ENCODE measurements around the gene CFL2. TPM values are rescaled to one million over a fixed set of nuclear protein-coding genes. Genes with fewer than 3 reads are reported as not detected.
"Not testable (repeated sequence)": the region's sequence is repeated elsewhere in the genome, so short reads cannot be mapped to it uniquely, and the experiment has no call there.

Gene CFL2
- polyA plus RNA-seq, 12 donors, result 270 to 1,042 (median 907) TPM

DNA sequence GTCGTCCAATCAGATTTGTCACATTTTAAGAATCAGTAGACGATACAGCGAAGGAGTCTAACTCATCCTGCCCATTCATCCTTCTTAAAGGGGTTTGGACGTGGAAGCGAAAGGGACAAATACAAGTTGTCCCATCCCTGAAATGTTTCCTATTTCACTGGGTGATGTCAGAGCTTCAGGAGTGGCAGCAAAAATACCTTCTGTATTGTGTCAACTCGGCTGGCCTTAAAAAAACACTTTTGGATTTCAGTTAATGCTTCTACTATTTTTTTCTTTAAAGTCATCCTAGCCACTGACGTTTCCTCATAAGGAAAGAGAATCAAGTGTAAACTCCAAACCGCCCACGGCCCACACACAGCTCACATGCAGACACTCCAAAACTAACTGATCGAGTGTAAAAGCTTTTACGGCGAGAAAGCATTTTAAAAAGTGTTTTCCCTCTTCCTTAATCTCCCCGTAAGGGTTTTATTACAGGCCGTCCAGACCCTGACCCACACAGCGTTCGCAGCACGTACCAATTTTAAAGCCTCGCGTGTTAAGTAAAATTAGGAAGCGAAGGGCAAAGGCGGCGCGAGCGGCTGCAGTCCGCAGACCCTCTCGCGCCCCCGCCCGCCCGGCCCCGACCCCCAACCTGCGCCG, 593 bp downstream of the CFL2 start:
- DNase-seq, result peak; percentile 66

DNA sequence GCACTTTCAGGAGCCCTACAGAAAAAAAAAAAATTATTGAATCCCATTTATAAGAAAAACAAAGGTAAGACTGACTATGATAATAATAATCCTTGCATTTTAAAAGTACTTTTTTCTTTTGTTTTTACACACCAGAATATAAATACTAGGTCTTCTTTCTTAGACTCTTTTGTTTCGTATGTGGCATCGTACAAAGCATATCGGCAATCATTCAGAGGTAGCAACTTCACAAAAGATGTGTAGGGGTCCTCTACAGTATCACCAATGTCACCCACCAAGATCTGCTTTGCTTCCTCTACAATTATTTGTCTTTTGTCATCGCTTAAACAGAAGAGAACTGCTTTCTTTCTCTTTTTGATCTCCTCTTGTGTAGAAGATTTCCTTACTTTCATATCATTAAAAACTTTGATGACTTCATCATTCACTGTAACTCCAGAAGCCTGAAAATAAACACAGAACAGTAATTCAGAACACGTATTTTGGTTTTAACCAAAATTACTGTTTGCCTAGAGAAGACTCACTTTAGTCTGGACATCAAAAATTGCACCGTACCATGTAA, 1.2 kb downstream of the CFL2 start:
- no peak for DNase-seq

DNA sequence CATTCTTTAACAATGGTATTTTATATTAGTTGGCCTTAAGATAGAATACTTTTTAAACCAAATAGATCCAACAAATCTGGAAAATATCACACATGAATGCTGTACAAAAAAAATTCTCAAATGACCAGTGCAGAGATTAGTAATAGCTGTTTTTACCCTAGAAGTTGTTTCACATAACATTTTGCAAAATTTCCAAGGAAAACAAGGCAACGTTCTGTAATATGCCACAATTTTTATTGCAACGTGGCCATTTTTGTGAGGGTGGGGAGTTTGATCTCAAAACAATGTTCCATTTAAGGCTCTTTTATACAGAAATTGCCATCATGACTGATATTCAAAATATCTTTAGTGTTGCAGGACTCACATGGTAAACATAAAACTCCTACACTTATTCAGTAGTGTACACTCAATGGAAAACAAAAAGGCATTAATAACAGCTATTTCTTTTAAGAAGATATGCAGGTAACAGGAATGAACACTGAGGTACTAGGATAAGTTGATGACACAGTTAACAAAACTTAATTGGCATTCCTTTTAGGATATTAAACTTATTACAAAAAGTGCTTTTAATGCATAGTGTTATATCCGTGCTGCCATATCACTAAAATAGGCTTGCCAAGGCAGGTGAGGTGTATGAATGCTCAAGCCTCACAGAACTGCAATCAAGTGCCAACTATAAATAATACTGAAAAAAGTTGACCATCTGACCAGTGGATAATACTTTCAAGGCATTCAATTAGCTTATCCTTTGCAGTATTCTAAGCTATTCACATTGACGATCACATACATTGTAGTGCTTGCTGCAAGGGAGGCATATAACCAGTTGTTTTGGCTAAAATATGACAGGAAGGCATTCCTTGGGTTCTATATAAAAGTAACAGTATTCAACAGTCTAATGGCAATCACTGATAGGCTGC, 2.3 kb downstream of the CFL2 start:
- DNase-seq, result no peak

DNA sequence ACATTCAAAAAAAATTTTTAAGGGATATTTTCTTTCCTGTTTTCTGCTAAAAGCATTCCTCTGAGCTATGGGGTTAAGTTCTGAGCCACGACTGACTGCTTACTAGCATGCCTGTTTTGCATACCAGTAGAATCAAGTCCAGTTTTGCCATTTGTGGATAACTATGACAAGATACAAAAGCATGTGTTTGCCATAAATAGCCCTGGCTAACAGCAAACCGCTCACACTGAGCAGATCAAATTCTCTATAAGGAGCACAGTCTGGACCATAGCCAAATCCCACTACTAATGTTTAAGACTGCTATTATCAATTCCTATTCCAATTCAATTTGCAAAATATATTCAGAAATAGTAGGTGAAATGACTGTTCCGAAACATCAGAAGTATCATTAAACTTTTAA, 3.2 kb downstream of the CFL2 start:
- DNase-seq, result peak; percentile 75

DNA sequence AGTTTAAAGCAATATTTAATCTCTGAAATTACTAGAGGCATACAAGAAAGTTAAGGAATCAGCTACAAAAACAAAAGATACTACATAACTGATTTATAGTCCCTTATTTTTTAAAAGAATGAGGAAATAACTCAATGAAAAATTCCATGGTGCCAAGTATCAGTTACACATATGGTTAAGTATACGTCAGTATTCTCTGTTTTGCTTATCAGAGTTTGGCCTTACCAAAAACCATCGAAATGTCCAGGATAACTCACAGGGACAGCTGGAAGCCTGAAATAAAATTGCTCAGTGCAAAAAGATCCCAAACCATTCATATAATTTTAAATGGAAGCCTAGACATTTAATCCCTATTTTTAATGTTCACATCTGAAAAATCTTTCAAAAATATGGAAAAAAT, 3.6 kb downstream of the CFL2 start:
- no peak for DNase-seq

DNA sequence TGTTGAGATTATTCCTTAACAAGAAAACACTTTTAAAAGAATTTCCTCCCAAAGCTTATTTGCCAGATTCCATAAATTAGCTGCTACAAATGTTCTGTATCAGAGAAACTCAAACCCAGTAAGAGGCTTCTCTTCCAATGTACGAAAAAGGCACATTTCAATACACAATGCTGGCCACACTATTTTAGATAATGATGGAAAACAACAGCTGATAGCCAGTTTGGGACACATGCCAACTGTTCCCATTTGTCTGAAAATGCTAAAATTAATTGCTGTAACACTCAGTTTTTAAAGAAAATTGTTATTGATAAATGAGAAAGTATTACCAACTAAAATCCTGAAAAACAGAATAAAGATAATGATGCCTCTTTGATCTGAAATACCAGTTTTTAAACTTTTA, 4.4 kb downstream of the CFL2 start:
- DNase-seq, result no peak

DNA sequence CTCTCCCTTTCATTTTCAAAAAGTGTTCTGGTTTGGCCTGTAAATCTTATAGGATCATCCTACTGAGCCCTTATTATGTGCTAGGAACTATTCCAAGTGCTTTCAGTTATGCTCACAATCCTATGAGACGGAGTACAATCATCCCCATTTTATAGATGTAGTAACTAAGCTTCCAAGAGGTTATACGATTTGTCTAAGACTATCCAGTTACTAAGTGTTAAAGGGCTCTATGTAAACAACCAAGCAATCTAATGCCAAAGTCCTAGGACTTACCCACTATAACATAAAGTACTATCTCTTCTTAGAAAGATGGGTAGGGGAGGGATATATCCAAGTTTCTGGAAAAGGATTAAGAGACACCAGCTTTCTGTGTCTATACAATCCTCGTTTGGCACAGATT, 6.7 kb downstream of the CFL2 start:
- DNase-seq, result no peak

DNA sequence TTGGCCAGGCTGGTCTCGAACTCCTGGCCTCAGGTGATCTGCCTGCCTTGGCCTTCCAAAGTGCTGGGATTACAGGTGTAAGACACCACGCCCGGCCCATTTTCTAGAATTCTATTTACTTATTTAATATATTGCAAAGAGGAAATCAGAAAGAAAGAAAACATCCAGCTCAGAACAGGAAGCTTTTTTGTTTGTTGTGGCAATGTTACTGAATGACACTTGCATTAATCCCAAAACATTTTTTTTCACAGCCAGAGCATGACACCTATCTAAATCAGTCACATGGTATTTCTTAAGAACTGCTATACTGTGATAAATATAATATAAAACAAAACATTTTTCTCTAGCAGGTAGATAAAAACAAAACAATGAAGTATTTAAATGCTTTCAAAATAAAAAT, 12.6 kb downstream of the CFL2 start:
- DNase-seq, result no peak

DNA sequence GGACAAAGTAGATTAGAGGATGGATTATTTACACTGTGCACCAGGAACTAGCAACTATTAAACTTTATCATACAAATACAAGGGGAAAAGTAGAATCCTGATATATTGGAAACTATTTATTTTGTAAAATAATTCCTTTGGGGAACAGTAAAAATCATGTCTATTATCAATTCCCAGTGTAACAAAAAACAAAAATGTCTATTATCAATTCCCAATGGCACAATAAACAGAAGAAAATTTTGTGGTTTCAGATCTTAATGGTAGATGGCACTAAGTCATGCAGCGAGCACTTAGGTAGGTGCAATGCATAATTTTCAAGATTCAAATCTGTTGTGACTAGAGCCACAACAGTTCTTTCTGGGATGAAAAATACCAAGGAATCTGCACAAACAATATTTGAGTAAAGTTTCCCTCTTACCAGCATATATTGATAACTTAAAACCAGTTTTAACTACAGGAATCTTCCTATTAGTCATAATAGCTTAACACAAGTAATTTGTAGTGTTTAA, 13.7 kb downstream of the CFL2 start:
- DNase-seq, result no peak

DNA sequence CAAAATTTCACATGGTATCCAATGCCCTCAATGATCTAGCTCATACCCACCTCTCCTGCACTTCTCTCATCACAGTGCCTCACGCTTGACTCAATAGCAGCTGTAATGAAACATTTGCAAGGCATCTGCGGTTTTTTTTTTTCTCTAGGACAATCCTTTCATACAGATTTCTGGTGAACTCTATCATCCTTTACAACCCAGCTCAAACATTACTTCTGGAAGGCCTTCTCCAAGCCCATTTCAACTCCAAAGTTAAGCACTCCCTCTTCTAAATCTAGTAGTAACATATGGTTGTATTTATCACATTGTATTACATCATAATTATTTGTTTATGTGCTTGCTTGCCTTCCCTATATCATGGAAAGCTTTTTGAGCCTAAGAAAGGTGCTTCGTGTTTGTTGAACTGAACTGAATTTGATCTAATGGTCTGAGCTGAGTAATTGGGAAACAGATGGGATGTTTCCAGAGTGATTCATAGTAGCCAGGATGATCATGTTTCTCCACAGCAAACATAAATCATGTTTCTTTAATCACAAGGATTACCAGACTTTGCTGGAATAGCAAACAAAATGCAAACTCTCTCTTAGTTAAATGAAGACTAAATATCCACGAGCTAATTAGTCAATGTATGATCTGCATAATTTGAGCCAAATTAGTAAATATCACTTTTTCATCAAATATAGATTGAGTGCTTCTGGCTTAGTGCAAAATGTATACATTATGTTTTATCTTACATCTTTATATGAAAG, 14.3 kb downstream of the CFL2 start:
- peak; percentile 67 for DNase-seq

DNA sequence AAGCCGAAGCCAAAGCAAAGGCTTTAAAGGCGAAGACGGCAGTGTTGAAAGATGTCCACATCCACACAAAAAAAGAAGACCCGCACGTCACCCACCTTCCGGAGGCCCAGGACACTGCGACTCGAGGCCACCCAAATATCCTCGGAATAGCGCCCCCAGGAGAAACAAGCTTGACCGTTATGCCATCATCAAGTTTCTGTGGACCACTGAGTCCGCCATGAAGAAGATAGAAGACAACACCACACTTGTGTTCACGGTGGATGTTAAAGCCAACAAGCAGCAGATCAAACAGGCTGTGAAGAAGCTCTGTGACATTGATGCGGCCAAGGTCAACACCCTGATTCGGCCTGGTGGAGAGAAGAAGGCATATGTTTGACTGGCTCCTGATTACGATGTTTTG, 20.2 kb downstream of the CFL2 start:
- DNase-seq, result not testable (repeated sequence)

DNA sequence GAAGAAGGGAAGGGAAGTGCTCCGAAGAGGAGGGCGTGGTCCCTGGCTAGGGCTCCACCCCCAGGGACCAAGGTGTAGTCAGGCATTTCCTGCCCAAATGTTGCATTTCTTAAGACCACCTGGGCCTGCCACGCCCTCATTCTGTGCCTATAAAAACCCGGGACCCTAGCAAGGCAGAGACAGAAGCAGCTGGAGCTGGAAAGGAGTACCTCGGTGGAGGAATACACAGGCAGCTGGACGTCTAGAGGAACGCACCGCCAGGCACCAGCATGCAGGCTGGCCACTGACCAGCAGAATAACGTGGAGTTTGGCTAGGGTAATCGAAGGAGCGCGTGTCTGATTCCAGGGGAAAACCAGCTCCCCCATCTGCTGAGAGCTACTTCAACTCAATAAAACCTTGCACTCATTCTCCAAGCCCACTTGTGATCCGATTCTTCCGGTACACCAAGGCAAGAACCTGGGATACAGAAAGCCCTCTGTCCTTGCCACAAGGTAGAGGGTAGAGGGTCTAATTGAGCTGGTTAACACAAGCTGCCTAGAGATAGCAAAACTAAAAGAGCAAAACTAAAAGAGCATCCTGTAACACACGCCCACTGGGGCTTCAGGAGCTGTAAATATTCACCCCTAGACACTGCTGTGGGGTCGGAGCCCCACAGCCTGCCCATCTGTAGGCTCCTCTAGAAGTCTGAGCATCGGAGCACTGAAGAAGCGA, 21.0 kb downstream of the CFL2 start:
- no peak for DNase-seq

DNA sequence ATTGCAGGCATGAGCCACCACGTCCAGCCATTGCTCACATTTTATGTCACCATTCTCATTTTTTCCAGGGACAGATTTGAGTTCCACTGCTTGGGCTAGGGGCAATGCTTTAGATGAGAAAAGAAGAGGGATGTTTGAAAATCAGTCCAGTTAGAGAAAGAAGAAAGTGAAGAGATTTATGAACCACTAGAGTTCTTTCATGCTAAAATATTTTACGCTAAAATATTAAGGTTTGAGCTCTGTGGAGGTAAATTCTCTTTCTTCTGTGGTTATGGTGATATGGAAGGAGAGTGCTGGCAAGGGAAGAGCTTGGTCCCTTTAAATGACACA, 21.5 kb downstream of the CFL2 start:
- DNase-seq, result no peak

DNA sequence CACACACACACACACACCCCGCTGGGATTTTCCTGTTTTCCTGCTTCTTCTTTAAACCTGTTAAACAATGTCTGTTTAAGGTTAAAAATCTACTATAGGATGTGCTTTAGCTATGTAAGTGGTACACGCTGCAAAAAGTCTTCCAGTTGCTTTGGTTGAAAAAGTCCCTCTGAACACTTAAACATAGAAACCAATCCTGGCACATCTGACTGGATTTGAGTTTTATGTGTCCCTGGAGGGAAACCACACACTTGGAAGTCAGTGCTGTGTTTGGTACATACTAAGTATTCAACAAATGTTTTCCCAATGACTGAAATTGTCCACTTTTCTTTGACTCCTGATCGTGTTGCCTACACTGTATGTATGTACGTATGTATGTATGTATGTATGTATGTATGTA, 22.0 kb downstream of the CFL2 start:
- DNase-seq, result no peak

DNA sequence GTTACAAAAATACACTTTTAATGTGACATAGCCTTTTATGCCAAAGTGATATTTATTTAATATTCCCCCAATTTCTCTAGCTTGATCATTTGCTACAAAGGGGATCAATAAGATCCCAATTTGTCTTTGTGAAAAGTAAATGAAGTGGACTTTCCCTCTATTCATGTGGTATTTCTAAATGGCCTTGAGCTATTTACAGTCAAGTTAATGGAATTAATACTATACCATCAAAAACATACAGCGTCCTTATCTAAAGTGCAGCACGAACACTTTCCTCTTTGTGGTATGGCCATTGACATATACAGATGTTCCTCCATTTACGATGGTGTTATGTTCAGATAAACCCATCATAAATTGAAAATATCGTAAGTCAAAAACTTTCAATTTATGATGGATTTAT, 23.2 kb downstream of the CFL2 start:
- no peak for DNase-seq

DNA sequence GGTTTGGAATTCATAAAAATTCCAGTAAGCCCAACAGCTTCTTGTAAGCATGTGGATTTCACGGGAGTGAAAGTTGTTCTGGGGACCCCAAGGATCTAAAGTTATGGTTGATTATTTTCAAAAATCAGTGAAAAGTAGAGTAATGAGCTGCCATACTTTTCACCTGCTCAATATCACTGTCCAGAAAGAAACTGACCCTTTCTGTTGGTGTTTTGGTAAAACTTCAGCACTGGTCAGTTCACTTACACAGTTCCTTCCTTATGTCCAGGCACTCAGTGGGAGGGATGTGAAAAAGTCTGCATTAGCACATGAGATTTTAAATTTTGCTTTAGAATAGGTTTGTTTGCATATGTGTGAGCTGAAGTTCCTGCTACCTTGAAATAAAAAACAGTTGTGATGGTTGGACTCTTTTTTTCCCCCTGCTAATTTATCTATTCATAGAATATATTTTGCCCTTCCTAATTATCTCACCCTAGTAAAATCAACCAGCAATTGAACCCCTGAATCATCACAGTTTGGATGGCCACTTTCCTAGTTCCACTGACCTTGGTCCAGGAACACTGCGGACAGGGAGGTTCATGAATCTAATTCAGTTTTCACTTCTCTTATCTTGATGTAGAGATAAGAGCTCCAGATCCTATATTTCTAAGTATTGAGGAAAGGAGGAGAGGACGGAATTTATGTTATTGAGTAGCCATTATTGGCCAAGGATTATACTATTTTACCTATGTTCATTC, 25.8 kb downstream of the CFL2 start:
- no peak for DNase-seq

DNA sequence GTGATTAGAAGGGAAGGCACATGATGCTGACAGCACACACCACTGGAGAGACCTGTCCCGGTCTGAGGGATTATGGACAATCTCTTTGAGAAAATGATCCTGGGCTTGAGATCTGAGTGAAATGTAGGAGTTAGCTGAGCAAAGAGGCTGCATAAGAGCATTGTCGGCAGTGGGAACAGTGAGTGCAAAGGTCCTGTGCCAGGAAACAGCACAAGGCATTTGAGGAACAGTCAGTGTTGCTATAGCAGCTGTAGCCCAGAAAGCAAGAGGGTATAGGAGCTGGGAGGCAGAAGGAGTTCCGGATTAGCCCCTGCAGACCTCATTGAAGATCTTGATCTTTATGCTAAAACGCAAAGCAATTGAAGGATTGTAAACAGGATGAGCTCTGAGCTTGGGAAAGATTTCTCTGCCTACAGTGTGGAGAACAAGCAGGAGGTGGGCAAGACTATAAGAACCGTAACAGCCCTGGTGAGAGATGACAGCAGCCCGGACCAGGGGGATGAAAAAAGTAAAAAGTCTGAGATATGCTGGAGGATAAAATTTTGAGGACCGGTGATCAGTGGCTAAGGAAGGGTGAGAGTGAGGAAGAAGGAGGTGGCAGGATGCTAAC, 28.5 kb downstream of the CFL2 start:
- DNase-seq, result no peak

DNA sequence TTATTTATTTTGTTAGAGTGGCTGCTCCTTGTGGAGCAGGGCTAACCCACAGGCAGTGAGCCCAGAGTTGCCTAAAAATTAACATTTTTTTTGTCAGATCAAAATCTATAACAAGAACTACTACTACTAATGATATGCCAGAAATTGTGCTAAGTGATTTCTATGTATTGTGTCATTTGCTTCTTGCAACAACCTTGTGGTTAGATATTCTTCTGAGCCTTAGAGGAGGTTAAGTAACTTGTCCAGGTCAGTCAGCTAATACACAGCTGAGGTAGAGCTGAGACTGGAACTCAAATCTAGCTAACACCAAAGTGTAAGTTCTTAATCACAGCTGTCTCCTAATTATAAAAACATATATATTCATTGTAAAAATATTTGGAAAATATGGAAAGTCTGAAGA, 29.8 kb downstream of the CFL2 start:
- DNase-seq, result no peak

DNA sequence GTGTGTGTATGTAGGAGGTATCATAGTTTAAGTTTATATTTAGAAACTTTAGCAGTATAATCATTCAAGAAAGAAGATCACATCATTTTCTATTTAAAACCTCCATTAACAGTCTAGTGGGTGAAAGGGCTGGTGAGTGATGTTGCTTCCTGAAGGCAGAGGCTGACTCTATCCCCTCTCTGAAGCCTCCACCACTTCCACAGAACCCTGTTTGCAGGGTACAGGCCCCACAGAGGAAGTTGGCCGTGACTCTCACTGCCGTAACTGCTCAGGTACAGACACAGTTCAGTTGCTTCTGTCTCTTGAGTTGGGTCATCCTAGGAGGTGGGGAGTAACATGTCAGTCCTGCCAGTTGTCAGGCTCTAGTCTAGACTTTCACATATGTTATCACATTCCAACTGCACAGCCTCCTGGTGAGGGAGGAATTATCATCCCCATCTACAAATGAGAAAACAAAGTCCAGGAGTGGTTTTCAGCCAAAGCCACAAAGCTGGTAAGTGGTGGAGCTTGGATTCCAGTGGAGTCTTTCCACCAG, 31.5 kb downstream of the CFL2 start:
- DNase-seq, result no peak

DNA sequence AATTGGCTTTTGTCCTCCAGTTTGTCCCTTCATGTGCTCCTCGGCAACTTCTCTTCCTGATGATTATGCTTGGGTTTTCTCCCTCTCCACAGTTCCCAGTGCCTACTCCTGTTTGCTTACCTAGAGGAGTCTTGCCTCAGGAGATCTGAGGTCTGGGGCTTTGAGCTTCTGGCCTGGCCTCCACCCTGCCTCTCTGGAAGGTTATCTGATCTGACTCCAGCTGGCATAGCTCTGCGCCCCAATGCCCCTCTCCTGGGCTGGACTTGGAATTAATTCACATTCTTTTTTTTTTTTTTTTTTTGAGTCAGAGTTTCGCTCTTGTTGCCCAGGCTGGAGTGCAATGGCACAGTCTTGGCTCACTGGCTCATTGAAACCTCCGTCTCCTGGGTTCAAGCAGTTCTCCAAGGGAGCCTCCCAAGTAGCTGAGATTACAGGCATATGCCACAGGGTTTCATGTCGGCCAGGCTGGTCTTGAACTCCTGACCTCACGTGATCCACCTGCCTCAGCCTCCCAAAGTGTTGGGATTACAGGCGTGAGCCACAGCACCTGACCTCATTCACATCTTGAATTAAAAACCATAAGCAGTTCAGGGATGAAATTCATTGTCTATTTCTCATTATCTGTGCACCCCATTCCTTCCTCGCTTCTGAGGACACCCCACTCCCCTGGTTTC, 33.5 kb downstream of the CFL2 start:
- no peak for DNase-seq

All from muscle of arm (tissue), 12 donors.